NB4 (cell line): ENCODE results near the gene MAG.

Experiments used
- DNase-seq: peaks from one replicate; pipeline ENCODE4 v3.0.0; 2010; ENCODE audit warnings: low read depth
- H3K4me3 ChIP-seq: one replicate; pipeline ENCODE4 v1.5.1; 2011; ENCODE audit warnings: mild to moderate bottlenecking, low read depth, low read length, moderate library complexity
- MYC ChIP-seq: IDR thresholded peaks from 2 replicates; pipeline ENCODE4 v1.6.1; 2011; ENCODE audit warnings: low read depth, low read length
- POLR2A ChIP-seq: IDR thresholded peaks from 2 replicates; pipeline ENCODE4 v1.6.1; 2011; ENCODE audit warnings: mild to moderate bottlenecking; ENCODE audit not compliant: insufficient read length; ENCODE audit errors: extremely low read depth
- TF ChIP-seq, protein P1 (sequence below): IDR thresholded peaks from 2 replicates; pipeline ENCODE4 v1.6.1; 2011; ENCODE audit warnings: low read depth, low read length
- TF ChIP-seq, protein P2 (sequence below): IDR thresholded peaks from one replicate; pipeline ENCODE4 v1.5.1; 2012; ENCODE audit warnings: low read depth, low read length

Gene MAG

DNA sequence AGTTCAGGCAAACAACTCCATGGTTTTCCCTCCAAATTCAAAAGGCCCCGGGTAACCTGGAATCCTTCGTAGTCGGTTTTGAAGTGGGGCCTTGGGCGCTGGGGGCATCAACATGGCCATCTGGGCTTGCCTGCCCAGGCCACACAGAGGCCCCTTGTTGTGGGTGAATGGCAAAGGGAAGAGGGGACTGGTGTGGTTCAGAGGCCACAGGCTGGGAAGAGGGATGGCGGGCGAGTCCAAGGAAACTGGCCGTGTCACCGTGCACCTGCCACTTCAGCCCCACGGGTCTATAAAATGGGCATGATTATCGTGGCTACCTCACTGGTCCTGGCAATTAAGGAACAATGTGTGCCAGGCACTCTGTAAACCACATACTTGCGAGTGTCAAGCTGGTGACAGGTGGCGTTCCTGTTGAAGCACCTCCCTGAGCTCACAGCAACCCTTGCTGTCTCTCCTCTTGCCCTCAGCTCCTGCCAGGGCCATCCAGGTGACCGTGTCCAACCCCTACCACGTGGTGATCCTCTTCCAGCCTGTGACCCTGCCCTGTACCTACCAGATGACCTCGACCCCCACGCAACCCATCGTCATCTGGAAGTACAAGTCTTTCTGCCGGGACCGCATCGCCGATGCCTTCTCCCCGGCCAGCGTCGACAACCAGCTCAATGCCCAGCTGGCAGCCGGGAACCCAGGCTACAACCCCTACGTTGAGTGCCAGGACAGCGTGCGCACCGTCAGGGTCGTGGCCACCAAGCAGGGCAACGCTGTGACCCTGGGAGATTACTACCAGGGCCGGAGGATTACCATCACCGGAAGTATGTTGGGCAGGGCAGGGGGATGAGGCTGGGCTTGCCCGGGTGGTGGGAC lies 41.9 kb upstream of the MAG start:
- no peak for DNase-seq
- TF ChIP-seq POLR2A (no peak), MYC (no peak)
- TF ChIP-seq, protein P1, sequence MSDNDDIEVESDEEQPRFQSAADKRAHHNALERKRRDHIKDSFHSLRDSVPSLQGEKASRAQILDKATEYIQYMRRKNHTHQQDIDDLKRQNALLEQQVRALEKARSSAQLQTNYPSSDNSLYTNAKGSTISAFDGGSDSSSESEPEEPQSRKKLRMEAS, result no peak
- TF ChIP-seq, protein P2, sequence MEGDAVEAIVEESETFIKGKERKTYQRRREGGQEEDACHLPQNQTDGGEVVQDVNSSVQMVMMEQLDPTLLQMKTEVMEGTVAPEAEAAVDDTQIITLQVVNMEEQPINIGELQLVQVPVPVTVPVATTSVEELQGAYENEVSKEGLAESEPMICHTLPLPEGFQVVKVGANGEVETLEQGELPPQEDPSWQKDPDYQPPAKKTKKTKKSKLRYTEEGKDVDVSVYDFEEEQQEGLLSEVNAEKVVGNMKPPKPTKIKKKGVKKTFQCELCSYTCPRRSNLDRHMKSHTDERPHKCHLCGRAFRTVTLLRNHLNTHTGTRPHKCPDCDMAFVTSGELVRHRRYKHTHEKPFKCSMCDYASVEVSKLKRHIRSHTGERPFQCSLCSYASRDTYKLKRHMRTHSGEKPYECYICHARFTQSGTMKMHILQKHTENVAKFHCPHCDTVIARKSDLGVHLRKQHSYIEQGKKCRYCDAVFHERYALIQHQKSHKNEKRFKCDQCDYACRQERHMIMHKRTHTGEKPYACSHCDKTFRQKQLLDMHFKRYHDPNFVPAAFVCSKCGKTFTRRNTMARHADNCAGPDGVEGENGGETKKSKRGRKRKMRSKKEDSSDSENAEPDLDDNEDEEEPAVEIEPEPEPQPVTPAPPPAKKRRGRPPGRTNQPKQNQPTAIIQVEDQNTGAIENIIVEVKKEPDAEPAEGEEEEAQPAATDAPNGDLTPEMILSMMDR, result no peak
- H3K4me3 ChIP-seq, result no peak overlapping the region

DNA sequence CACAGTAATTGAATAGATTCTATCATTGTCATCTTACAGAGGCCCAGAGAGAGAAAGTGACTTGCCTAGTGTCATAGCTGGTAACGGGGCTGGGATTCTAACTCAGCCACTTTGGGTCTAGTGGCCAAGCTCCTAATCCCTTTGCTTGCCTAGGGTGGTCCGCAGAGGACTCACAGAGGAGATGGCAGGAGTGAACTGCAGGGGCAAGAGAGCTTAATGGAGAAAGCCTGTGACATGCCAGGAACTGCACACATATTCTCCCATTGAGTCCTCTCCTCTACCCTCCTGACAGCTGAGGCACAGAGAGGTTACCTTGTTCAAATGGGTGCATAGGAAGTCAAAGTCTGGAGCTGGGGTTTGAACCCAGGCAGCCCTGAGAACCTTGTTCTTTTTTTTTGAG lies 40.5 kb upstream of the MAG start:
- TF ChIP-seq MYC, result no peak
- no peak for TF ChIP-seq POLR2A
- TF ChIP-seq, protein P1, result no peak
- TF ChIP-seq, protein P2, result no peak
- H3K4me3 ChIP-seq, result no peak overlapping the region
- DNase-seq, result no peak

DNA sequence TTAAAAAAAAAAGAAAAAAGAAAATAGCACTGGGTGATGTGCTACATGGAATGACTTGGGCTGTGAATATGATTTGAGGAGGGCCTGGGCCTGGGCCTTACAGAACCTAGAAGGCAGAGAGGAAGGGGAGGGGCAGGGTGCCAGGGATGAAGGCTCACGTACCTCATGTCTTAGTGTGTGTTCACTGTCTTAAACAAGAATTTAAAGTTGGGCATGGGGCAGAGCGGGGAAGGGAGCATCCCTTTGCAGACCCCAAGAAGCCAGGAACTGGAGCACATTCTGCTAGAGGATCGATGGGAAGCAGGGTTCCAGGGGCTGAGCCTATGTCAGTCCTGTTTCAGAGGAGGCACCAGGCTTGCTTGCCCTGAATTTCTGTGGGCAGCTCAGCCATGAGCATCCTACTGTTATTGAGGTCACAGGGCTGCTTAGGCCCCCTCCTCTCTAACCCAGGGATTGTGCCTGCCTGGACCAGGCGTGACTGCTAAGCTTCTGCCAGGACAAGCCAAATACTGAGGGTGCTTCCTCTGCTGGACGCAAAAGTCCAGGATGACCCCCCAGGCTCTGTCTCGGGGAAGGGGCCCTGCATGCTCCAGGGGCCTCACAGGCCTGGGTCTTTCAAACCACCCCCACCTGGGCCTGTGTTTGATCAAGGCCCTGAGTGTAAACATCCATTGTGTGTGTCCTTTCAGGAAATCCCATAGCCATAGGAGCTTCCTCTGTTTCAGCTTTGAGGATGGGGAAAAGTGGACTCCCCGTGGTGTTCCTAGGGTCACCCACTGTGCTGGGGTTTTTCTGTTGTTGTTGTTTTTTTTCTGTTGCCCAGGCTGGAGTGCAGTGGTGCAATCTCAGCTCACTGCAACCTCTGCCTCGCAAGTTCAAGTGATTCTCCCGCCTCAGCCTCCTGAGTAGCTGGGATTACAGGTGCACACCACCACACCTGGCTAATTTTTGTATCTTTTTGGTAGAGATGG lies 38.4 kb upstream of the MAG start:
- H3K4me3 ChIP-seq, result no peak overlapping the region
- TF ChIP-seq, protein P2, result no peak
- TF ChIP-seq POLR2A (no peak), MYC (no peak)
- TF ChIP-seq, protein P1, result no peak
- DNase-seq, result no peak

DNA sequence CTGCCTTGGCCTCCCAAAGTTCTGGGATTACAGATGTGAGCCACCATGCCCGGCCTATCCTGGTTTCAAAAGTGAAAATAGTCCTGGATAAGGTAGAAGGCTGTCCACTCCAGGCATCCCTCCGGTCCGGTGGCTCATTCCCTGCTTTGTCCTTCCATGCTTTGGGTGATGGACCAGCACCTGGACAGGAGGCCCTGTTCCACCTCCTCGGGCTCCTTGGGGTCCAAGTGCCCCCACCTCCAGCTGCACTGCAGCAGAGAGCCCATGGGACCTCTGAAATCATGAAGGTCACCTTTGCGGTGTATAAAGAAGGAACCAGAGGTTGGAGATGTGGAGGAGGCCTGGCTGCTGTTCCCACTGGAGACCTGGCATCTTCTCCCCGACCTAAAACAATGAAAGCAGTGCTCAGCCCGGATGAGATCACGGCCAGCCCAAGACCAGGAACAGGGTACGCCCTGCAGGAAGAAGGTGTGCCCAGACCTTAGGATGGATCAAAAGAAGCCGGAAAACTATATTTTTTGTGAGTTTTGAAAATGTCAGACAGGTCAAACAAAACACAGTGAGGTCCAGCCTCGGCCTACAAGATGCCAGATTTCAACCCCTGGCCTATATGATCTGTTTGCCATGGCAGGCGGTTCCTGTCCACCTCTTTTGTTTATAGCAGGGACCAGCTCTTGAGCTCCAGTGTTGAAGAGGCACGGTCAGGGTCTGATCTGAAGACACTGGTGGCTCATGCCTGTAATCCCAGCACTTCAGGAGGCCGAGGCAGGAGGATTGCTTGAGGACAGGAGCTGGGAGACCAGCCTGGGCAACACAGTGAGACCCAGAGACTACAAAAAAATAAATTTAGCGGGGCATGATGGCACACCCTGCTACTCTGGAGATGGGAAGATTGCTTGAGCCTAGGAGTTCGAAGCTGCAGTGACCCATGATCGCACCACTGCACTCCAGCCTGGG lies 37.3 kb upstream of the MAG start:
- TF ChIP-seq MYC, result no peak
- TF ChIP-seq, protein P2, result no peak
- no peak for TF ChIP-seq POLR2A
- TF ChIP-seq, protein P1, result no peak
- H3K4me3 ChIP-seq, result no peak overlapping the region
- no peak for DNase-seq

DNA sequence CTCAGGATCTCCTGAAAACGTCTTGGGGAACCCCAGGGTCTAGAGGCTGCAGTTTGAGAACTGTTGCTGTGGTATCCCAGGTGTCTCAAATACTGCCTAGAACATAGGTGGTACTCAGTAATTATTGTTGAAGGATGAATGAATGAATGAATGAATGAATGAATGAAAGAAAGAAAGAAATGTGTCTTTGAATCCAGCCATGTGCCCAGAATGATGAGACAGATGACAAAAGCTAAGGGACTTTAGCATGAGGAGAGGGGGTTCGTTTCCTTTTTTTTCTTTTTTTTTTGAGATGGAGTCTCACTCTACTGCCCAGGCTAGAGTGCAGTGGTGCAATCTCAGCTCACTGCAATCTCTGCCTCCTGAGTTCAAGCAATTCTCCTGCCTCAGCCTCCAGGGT lies 35.4 kb upstream of the MAG start:
- TF ChIP-seq MYC (no peak), POLR2A (no peak)
- TF ChIP-seq, protein P2, result no peak
- TF ChIP-seq, protein P1, result no peak
- no peak for DNase-seq
- H3K4me3 ChIP-seq, result no peak overlapping the region
